Measurements from ENCODE around the gene LRRC51. TPM values are rescaled to one million over a fixed set of nuclear protein-coding genes. Genes with fewer than 3 reads are reported as not detected.

Gene LRRC51
- total RNA-seq, 3 donors from 2014 or later (not counting 1 experiment from before 2014, with no cell fraction given): 2.0 to 3.1 (median 2.5) TPM

DNA sequence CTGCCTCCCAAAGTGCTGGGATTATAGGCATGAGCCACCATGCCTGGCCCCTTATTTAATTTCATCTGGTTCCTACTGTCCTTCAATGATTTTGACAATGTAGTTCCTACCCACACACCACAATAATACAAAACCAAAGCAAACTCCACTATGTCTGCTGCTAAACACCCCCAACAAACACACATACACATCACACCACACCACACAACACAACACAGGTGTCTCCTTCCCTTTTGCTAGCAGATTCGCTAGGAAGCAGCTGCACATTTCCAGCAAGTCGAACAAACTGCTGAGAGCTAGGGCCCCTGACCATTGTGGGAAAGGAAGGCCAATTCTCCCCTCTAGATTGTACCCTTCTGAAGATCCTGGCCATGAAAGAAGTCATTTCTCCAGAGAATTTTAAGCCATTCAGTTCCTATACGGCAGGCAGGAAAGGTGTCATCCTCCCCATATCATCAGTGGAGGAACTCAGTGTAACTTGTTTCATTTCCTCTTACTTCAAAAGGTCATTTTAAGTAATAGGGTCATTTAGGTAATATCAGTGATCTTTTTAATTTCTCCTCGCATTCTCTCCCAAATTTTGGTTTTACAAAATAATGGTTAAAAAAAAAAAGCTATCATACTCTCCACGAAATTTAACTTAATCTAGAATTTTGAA lies 18.8 kb upstream of the LRRC51 start:
- H3K27me3 Mint-ChIP-seq (ENCODE audit: low read depth in 2 of 2): no peaks in the 10 kb centered on the region
- intact Hi-C loops (cut with micrococcal nuclease): no loop called here
- no peak overlapping the region for H3K4me3 Mint-ChIP-seq
- Histone ChIP-seq H3K4me1 (ENCODE audit: control insufficient read depth, insufficient read depth, low read length) (no peaks in the 10 kb centered on the region), H3K27me3 (ENCODE audit: control insufficient read depth, insufficient read depth, low read length) (no peaks in the 10 kb centered on the region), H3K9me3 (ENCODE audit: control insufficient read depth, insufficient read depth, low read length) (no peaks in the 10 kb centered on the region), H3K4me3 (ENCODE audit: low read length) (no peak overlapping the region), H3K36me3 (ENCODE audit: control insufficient read depth, insufficient read depth, low read length) (peaks cover 12% of the 10 kb centered on the region), H3K27ac (ENCODE audit: low read length) (no peak overlapping the region)
- DNase-seq (no peak), ATAC-seq (no peak)
- no peaks in the 10 kb centered on the region for H3K36me3 Mint-ChIP-seq
- TF ChIP-seq, protein P1, sequence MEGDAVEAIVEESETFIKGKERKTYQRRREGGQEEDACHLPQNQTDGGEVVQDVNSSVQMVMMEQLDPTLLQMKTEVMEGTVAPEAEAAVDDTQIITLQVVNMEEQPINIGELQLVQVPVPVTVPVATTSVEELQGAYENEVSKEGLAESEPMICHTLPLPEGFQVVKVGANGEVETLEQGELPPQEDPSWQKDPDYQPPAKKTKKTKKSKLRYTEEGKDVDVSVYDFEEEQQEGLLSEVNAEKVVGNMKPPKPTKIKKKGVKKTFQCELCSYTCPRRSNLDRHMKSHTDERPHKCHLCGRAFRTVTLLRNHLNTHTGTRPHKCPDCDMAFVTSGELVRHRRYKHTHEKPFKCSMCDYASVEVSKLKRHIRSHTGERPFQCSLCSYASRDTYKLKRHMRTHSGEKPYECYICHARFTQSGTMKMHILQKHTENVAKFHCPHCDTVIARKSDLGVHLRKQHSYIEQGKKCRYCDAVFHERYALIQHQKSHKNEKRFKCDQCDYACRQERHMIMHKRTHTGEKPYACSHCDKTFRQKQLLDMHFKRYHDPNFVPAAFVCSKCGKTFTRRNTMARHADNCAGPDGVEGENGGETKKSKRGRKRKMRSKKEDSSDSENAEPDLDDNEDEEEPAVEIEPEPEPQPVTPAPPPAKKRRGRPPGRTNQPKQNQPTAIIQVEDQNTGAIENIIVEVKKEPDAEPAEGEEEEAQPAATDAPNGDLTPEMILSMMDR (IDR thresholded peaks at IDR 0.05): no peak
- no peaks in the 10 kb centered on the region for H3K9me3 Mint-ChIP-seq
- peaks cover 11 to 21% of the 10 kb centered on the region in 2 donors for H3K4me1 Mint-ChIP-seq
- peak overlapping the region in 1 of 2 donors; percentile 4 for H3K27ac Mint-ChIP-seq
- WGBS (ENCODE audit: insufficient coverage): 74% methylated on average over 4 of the region's 5 CpGs

DNA sequence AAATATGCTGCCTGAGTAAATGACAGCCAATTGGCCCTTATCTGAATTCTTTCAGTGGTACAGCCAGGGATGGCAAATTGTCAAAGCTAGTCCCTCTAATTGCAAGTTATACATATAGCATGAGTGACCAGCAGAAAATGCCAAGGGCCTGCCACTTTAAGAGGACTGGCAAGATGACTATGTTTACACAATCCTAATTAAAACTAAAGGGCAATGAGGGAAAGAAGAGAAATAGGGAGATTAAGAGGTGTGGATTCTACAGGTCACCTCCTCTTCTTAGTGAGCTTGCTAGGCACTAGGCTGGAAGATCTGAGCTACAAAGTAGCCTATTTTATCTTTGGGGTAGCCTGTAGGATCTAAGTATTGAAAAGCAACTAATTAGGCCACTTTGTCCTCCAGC lies 13.8 kb upstream of the LRRC51 start:
- no peak for ATAC-seq
- Histone ChIP-seq H3K9me3 (ENCODE audit: control insufficient read depth, insufficient read depth, low read length) (no peaks in the 10 kb centered on the region), H3K36me3 (ENCODE audit: control insufficient read depth, insufficient read depth, low read length) (peaks cover 4% of the 10 kb centered on the region), H3K27ac (ENCODE audit: low read length) (no peak overlapping the region), H3K4me3 (ENCODE audit: low read length) (no peak overlapping the region), H3K27me3 (ENCODE audit: control insufficient read depth, insufficient read depth, low read length) (no peaks in the 10 kb centered on the region), H3K4me1 (ENCODE audit: control insufficient read depth, insufficient read depth, low read length) (peaks cover 27% of the 10 kb centered on the region)
- Mint-ChIP-seq H3K4me3 (peak overlapping the region; percentile 57), H3K27me3 (ENCODE audit: low read depth in 2 of 2) (no peaks in the 10 kb centered on the region), H3K4me1 (peaks cover 59 to 63% of the 10 kb centered on the region in 2 donors), H3K27ac (peak overlapping the region; percentile 86 to 96), H3K36me3 (no peaks in the 10 kb centered on the region), H3K9me3 (no peaks in the 10 kb centered on the region)
- no peak for DNase-seq
- TF ChIP-seq, protein P1 (IDR thresholded peaks at IDR 0.05): no peak
- intact Hi-C loops (cut with micrococcal nuclease): no loop called here

DNA sequence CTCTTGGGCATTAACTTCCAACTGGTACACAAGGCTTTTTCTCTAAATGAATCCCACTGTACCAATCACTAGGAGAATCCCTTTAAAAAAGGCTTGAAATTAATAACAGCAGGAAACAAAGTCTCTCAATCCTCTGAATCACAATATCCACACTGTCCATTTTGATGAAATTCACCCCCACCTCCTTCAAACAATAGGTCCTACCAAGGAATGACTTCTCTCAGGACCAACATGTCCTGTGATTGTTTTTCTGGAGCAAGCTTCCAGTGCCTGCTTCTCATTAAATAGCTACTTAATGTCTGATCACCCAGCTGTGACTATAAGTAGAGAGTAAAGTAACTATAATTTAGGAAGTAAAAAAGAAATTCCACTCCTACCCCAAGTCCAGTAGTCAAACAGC lies 13.4 kb upstream of the LRRC51 start:
- Mint-ChIP-seq H3K4me3 (peak overlapping the region; percentile 57), H3K27me3 (ENCODE audit: low read depth in 2 of 2) (no peaks in the 10 kb centered on the region), H3K36me3 (no peaks in the 10 kb centered on the region), H3K9me3 (no peaks in the 10 kb centered on the region), H3K27ac (peak overlapping the region; percentile 86 to 96), H3K4me1 (peaks cover 61 to 65% of the 10 kb centered on the region in 2 donors)
- ATAC-seq: no peak
- no peaks in the 10 kb centered on the region for H3K27me3 ChIP-seq (ENCODE audit: control insufficient read depth, insufficient read depth, low read length)
- H3K4me1 ChIP-seq (ENCODE audit: control insufficient read depth, insufficient read depth, low read length): peaks cover 30% of the 10 kb centered on the region
- no peaks in the 10 kb centered on the region for H3K9me3 ChIP-seq (ENCODE audit: control insufficient read depth, insufficient read depth, low read length)
- no peak for DNase-seq
- peaks cover 2% of the 10 kb centered on the region for H3K36me3 ChIP-seq (ENCODE audit: control insufficient read depth, insufficient read depth, low read length)
- no peak overlapping the region for H3K27ac ChIP-seq (ENCODE audit: low read length)
- H3K4me3 ChIP-seq (ENCODE audit: low read length): no peak overlapping the region
- TF ChIP-seq, protein P1 (IDR thresholded peaks at IDR 0.05): no peak
- intact Hi-C loops (cut with micrococcal nuclease): no loop called here

DNA sequence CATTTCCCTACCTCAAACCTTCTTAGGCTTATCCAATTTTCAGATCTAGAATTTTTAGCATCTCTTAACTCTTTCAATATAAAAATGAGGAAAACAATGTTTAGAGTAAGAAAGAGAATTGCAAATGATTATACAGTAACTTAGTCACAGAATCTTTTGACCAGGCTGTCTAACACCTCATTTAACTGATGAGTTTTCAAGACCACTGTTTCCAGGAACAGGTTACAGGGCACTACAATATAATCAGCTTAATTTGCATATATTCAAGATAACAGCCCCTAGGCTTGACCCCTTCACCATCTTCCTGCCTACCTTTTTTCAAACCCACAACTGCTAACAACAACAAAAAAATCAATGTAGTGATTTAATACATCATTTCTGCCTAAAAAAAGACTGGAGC lies 13.0 kb upstream of the LRRC51 start:
- no peaks in the 10 kb centered on the region for H3K9me3 ChIP-seq (ENCODE audit: control insufficient read depth, insufficient read depth, low read length)
- H3K27me3 Mint-ChIP-seq (ENCODE audit: low read depth in 2 of 2): no peaks in the 10 kb centered on the region
- no peak for ATAC-seq
- no peaks in the 10 kb centered on the region for H3K27me3 ChIP-seq (ENCODE audit: control insufficient read depth, insufficient read depth, low read length)
- no peak for DNase-seq
- peaks cover 34% of the 10 kb centered on the region for H3K4me1 ChIP-seq (ENCODE audit: control insufficient read depth, insufficient read depth, low read length)
- intact Hi-C loops (cut with micrococcal nuclease): no loop called here
- H3K27ac ChIP-seq (ENCODE audit: low read length): peak overlapping the region; percentile 26
- no peak overlapping the region for H3K4me3 ChIP-seq (ENCODE audit: low read length)
- H3K4me3 Mint-ChIP-seq: peak overlapping the region; percentile 57
- peaks cover 65 to 69% of the 10 kb centered on the region in 2 donors for H3K4me1 Mint-ChIP-seq
- H3K27ac Mint-ChIP-seq: peak overlapping the region; percentile 86 to 96
- no peaks in the 10 kb centered on the region for H3K36me3 Mint-ChIP-seq
- TF ChIP-seq, protein P1 (IDR thresholded peaks at IDR 0.05): no peak
- no peaks in the 10 kb centered on the region for H3K9me3 Mint-ChIP-seq
- peaks cover 2% of the 10 kb centered on the region for H3K36me3 ChIP-seq (ENCODE audit: control insufficient read depth, insufficient read depth, low read length)
